Measurements from ENCODE around the gene SSR2.
A peak's percentile ranks its signal among the peaks of the same experiment; 100 is the strongest.

Gene SSR2

DNA sequence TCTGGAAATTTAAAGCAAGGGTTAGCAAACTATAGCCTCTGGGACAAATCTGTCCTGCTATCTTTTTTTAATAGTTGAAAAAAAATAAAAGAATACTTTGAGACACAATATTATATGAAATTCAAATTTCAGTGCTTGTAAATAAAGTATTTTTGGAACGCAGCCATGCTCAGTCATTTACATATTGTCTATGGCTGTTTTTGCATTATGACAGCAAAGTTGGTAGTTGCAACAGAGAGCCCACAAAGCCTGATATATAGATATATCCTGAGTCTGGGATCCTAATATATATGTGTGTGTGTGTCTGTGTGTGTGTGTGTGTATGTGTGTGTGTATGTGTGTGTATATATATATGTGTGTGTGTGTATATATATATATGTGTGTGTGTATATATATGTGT, 20.8 kb downstream of the SSR2 start:
- Histone ChIP-seq H4K20me1 (ENCODE audit: insufficient read depth, low read length, poor library complexity, severe bottlenecking) (no peaks in the 10 kb centered on the region), H3K4me1 (ENCODE audit: insufficient read depth, low read length, poor library complexity, severe bottlenecking) (peaks cover 22% of the 10 kb centered on the region), H3K9me3 (ENCODE audit: insufficient read depth, low read depth, low read length) (no peaks in the 10 kb centered on the region), H3K4me3 (ENCODE audit: low read length, poor library complexity, severe bottlenecking) (no peak overlapping the region), H3F3A (ENCODE audit: low read depth) (no peaks in the 10 kb centered on the region), H2AFZ (ENCODE audit: low read length) (no peak overlapping the region), H3K27me3 (ENCODE audit: insufficient read depth, low read length, poor library complexity, severe bottlenecking) (no peaks in the 10 kb centered on the region), H3K79me2 (ENCODE audit: insufficient read depth, low read length) (no peaks in the 10 kb centered on the region), H3K9ac (ENCODE audit: low read depth, low read length, poor library complexity, severe bottlenecking) (no peak overlapping the region), H3K9me2 (replicated peaks; ENCODE audit: low read depth, low read length) (no peaks in the 10 kb centered on the region), H3K36me3 (ENCODE audit: insufficient read depth, low read length) (no peaks in the 10 kb centered on the region), H3K4me2 (ENCODE audit: low read depth, low read length, poor library complexity, severe bottlenecking) (no peak overlapping the region)
- TF ChIP-seq, protein P1, sequence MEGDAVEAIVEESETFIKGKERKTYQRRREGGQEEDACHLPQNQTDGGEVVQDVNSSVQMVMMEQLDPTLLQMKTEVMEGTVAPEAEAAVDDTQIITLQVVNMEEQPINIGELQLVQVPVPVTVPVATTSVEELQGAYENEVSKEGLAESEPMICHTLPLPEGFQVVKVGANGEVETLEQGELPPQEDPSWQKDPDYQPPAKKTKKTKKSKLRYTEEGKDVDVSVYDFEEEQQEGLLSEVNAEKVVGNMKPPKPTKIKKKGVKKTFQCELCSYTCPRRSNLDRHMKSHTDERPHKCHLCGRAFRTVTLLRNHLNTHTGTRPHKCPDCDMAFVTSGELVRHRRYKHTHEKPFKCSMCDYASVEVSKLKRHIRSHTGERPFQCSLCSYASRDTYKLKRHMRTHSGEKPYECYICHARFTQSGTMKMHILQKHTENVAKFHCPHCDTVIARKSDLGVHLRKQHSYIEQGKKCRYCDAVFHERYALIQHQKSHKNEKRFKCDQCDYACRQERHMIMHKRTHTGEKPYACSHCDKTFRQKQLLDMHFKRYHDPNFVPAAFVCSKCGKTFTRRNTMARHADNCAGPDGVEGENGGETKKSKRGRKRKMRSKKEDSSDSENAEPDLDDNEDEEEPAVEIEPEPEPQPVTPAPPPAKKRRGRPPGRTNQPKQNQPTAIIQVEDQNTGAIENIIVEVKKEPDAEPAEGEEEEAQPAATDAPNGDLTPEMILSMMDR (conservative IDR thresholded peaks at IDR 0.05; ENCODE audit: low read length), result no peak
- no peak for TF ChIP-seq EZH2phosphoT487 (IDR thresholded peaks at IDR 0.05; ENCODE audit: borderline replicate concordance)

DNA sequence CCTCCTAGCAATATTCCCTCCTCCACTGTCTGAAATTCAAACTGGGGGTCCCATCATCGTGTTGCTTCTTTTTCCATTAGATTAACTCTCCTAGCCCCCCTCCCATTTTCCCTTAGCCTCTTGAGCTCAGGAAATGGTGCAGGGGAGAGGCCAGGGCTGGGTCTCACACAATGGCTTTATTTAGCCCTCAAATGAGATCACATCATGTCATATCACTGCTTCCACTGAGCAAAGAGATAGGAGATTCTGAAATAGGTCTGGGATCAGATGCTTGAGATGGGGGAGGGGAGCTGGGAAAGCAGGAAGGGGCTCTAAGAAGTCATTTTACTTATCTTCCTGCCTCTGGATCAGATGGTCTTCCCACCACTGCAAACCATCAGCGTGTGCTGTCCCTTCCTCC, 24.6 kb downstream of the SSR2 start:
- Histone ChIP-seq H3K27me3 (ENCODE audit: insufficient read depth, low read length, poor library complexity, severe bottlenecking) (no peaks in the 10 kb centered on the region), H2AFZ (ENCODE audit: low read length) (peak overlapping the region; percentile 29; the same call in 1 of the 2 replicates), H3K36me3 (ENCODE audit: insufficient read depth, low read length) (no peaks in the 10 kb centered on the region), H3K4me1 (ENCODE audit: insufficient read depth, low read length, poor library complexity, severe bottlenecking) (peaks cover 8% of the 10 kb centered on the region), H3F3A (ENCODE audit: low read depth) (no peaks in the 10 kb centered on the region), H3K9me2 (replicated peaks; ENCODE audit: low read depth, low read length) (no peaks in the 10 kb centered on the region), H3K4me3 (ENCODE audit: low read length, poor library complexity, severe bottlenecking) (no peak overlapping the region), H3K79me2 (ENCODE audit: insufficient read depth, low read length) (no peaks in the 10 kb centered on the region), H3K9ac (ENCODE audit: low read depth, low read length, poor library complexity, severe bottlenecking) (peak overlapping the region; percentile 40), H3K4me2 (ENCODE audit: low read depth, low read length, poor library complexity, severe bottlenecking) (no peak overlapping the region), H4K20me1 (ENCODE audit: insufficient read depth, low read length, poor library complexity, severe bottlenecking) (no peaks in the 10 kb centered on the region), H3K9me3 (ENCODE audit: insufficient read depth, low read depth, low read length) (no peaks in the 10 kb centered on the region)
- TF ChIP-seq EZH2phosphoT487 (IDR thresholded peaks at IDR 0.05; ENCODE audit: borderline replicate concordance), result no peak
- TF ChIP-seq, protein P1 (conservative IDR thresholded peaks at IDR 0.05; ENCODE audit: low read length), result no peak

DNA sequence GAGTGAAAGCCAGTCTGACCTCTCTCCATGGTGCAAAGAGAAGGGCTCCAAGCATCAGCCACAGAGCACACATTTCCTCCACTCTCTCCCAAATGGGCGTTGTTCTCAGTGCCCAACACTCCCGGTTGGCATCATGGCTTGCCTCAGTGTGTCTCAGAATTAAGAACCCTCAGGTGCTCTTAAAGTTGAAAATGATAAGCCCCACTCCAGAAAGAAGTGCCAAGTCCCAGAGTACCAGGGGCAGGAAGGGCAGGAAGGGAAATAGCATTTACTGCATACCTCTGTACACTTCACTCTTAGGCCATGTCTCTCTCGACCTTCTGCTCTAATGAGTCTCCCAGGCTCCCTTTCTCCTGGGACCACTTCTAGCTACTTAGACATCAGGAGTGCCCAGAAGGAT, 27.2 kb downstream of the SSR2 start:
- no peaks in the 10 kb centered on the region for H3F3A ChIP-seq (ENCODE audit: low read depth)
- H3K4me2 ChIP-seq (ENCODE audit: low read depth, low read length, poor library complexity, severe bottlenecking), result no peak overlapping the region
- H2AFZ ChIP-seq (ENCODE audit: low read length), result no peak overlapping the region
- H3K9me2 ChIP-seq (replicated peaks; ENCODE audit: low read depth, low read length), result no peaks in the 10 kb centered on the region
- no peaks in the 10 kb centered on the region for H3K27me3 ChIP-seq (ENCODE audit: insufficient read depth, low read length, poor library complexity, severe bottlenecking)
- TF ChIP-seq EZH2phosphoT487 (IDR thresholded peaks at IDR 0.05; ENCODE audit: borderline replicate concordance), result no peak
- TF ChIP-seq, protein P1 (conservative IDR thresholded peaks at IDR 0.05; ENCODE audit: low read length), result no peak
- H3K4me1 ChIP-seq (ENCODE audit: insufficient read depth, low read length, poor library complexity, severe bottlenecking), result peaks cover 14% of the 10 kb centered on the region
- H3K9me3 ChIP-seq (ENCODE audit: insufficient read depth, low read depth, low read length), result no peaks in the 10 kb centered on the region
- H3K9ac ChIP-seq (ENCODE audit: low read depth, low read length, poor library complexity, severe bottlenecking), result no peak overlapping the region
- no peaks in the 10 kb centered on the region for H3K79me2 ChIP-seq (ENCODE audit: insufficient read depth, low read length)
- H3K36me3 ChIP-seq (ENCODE audit: insufficient read depth, low read length), result no peaks in the 10 kb centered on the region
- no peak overlapping the region for H3K4me3 ChIP-seq (ENCODE audit: low read length, poor library complexity, severe bottlenecking)
- H4K20me1 ChIP-seq (ENCODE audit: insufficient read depth, low read length, poor library complexity, severe bottlenecking), result no peaks in the 10 kb centered on the region
